GM12892 (cell line): ENCODE data around the gene PDE10A.

Source experiments
- POLR2A ChIP-seq: IDR thresholded peaks from 2 replicates; pipeline ENCODE4 v1.6.1; 2011; ENCODE audit warnings: low read depth, low read length, control low read depth
- POLR2AphosphoS5 ChIP-seq: IDR thresholded peaks from 2 replicates; pipeline ENCODE4 v1.6.1; 2011; ENCODE audit warnings: low read depth, low read length, control low read depth

- no peak for TF ChIP-seq POLR2A
- no peak for TF ChIP-seq POLR2AphosphoS5
Measured at GRCh38 chr6:165602291-165602690, 60.8 kb downstream of the PDE10A start.
